Neuronal stem cell (in vitro differentiated cells): ENCODE measurements around the gene BICD1.

Experiments used
- DNase-seq: peaks from one replicate; pipeline ENCODE4 v3.0.0-alpha.2; 2013; ENCODE audit warnings: low spot score
- H2AFZ ChIP-seq: one replicate; pipeline ENCODE4 v1.6.1; 2013; ENCODE audit warnings: mild to moderate bottlenecking, low read length, inconsistent platforms
- H2AK5ac ChIP-seq: 2 replicates; pipeline ENCODE4 v1.6.1; 2013; ENCODE audit warnings: low read depth, mild to moderate bottlenecking, inconsistent platforms, low read length, moderate library complexity, mixed read lengths
- H2BK120ac ChIP-seq: 2 replicates; pipeline ENCODE4 v1.6.1; 2013; ENCODE audit warnings: low read depth, mild to moderate bottlenecking, inconsistent platforms, low read length, moderate library complexity, mixed read lengths
- H2BK12ac ChIP-seq: one replicate; pipeline ENCODE4 v1.6.1; 2013; ENCODE audit warnings: low read length, inconsistent platforms
- H2BK15ac ChIP-seq: 2 replicates; pipeline ENCODE4 v1.6.1; 2013; ENCODE audit warnings: mild to moderate bottlenecking, low read length, inconsistent platforms, mixed read lengths
- H2BK5ac ChIP-seq: one replicate; pipeline ENCODE4 v1.6.1; 2013; ENCODE audit warnings: inconsistent platforms, mild to moderate bottlenecking, low read length, moderate library complexity
- H3K14ac ChIP-seq: one replicate; pipeline ENCODE4 v1.6.1; 2013; ENCODE audit warnings: low read length, inconsistent platforms
- H3K18ac ChIP-seq: 2 replicates; pipeline ENCODE4 v1.6.1; 2013; ENCODE audit warnings: low read length, inconsistent platforms
- H3K23ac ChIP-seq: 2 replicates; pipeline ENCODE4 v1.6.1; 2013; ENCODE audit warnings: low read depth, mild to moderate bottlenecking, mixed read lengths, low read length, inconsistent platforms; ENCODE audit not compliant: poor library complexity
- H3K27ac ChIP-seq: replicated peaks from 3 replicates; pipeline ENCODE4 v1.5.1; 2013; ENCODE audit warnings: low read length, inconsistent platforms
- H3K27me3 ChIP-seq, 3 experiments: 2 replicates each; pipeline ENCODE4 v1.6.1; 2013; ENCODE audit warnings: low read length in 3 of 3, mild to moderate bottlenecking in 2 of 3, inconsistent platforms in 1 of 3, low read depth in 1 of 3, mixed read lengths in 1 of 3, moderate library complexity in 1 of 3; ENCODE audit not compliant: control insufficient read depth in 3 of 3, insufficient read depth in 3 of 3
- H3K36me3 ChIP-seq, 2 donors: replicated peaks in 1 of 2; 2 replicates each; pipeline ENCODE4 v1.6.1; 2013; ENCODE audit warnings: low read length in 2 of 2; ENCODE audit not compliant: control insufficient read depth in 2 of 2, insufficient read depth in 2 of 2
- H3K4ac ChIP-seq: 2 replicates; pipeline ENCODE4 v1.6.1; 2013; ENCODE audit warnings: inconsistent platforms, mild to moderate bottlenecking, low read length, moderate library complexity
- H3K4me1 ChIP-seq, 2 donors: 1 replicate in 1 of 2; 2 replicates in 1 of 2; pipeline ENCODE4 v1.6.1; 2013; ENCODE audit warnings: low read length in 2 of 2, low read depth in 1 of 2; ENCODE audit not compliant: control insufficient read depth in 2 of 2, insufficient read depth in 1 of 2
- H3K4me2 ChIP-seq: one replicate; pipeline ENCODE4 v1.6.1; 2013; ENCODE audit warnings: mild to moderate bottlenecking, low read length, inconsistent platforms; ENCODE audit not compliant: insufficient read depth, poor library complexity, severe bottlenecking
- H3K4me3 ChIP-seq, 2 donors: 2 replicates each; pipeline ENCODE4 v1.5.1; 2013; ENCODE audit warnings: low read length in 2 of 2, mild to moderate bottlenecking in 2 of 2, inconsistent platforms in 1 of 2, moderate library complexity in 1 of 2
- H3K79me1 ChIP-seq: one replicate; pipeline ENCODE4 v1.6.1; 2013; ENCODE audit warnings: low read depth, mild to moderate bottlenecking, inconsistent platforms, low read length, moderate library complexity
- H3K9ac ChIP-seq: one replicate; pipeline ENCODE4 v1.6.1; 2013; ENCODE audit warnings: mild to moderate bottlenecking, low read depth, low read length, inconsistent platforms; ENCODE audit not compliant: poor library complexity
- H3K9me3 ChIP-seq, 2 donors: replicated peaks in 1 of 2; 2 replicates each; pipeline versions ENCODE3 to v1.6.1; 2013; ENCODE audit warnings: low read length in 2 of 2, mild to moderate bottlenecking in 2 of 2, inconsistent platforms in 1 of 2, low read depth in 1 of 2, mixed read lengths in 1 of 2, moderate library complexity in 1 of 2; ENCODE audit not compliant: control insufficient read depth in 2 of 2, insufficient read depth in 1 of 2
- H4K8ac ChIP-seq: one replicate; pipeline ENCODE4 v1.6.1; 2013; ENCODE audit warnings: low read depth, mild to moderate bottlenecking, inconsistent platforms, low read length, moderate library complexity
- H4K91ac ChIP-seq: one replicate; pipeline ENCODE4 v1.6.1; 2013; ENCODE audit warnings: low read length, low read depth, mild to moderate bottlenecking, inconsistent platforms; ENCODE audit not compliant: poor library complexity
- WGBS, 2 donors: extraction: QIAGEN DNeasy Blood & Tissue Kit; methylation state at CpG; one replicate each; pipeline ENCODE4 v1.1.7; 2013; ENCODE audit warnings: missing lambda C conversion rate in 2 of 2, mixed read lengths in 1 of 2; ENCODE audit not compliant: insufficient read length in 2 of 2, insufficient replicate concordance in 1 of 2; ENCODE audit errors: extremely low coverage in 2 of 2; 5-methylcytosine and 5-hydroxymethylcytosine counted together

Gene BICD1

GRCh38 chr12:32322354-32322753 is 215.7 kb downstream of the BICD1 start:
- WGBS, 2 donors = no CpG with 5 or more reads among the region's 7 CpGs
- Histone ChIP-seq H2BK12ac (no peak overlapping the region), H4K8ac (no peak overlapping the region), H3K14ac (no peak overlapping the region), H3K36me3 (peaks cover under 1 to 1% of the 10 kb centered on the region in 2 donors), H3K23ac (no peak overlapping the region), H2BK15ac (no peak overlapping the region), H3K9me3 (no peaks in the 10 kb centered on the region), H3K4ac (no peak overlapping the region), H2AFZ (no peak overlapping the region), H4K91ac (no peak overlapping the region), H3K9ac (no peak overlapping the region), H3K4me2 (no peak overlapping the region), H3K27me3 (no peaks in the 10 kb centered on the region), H2BK120ac (no peak overlapping the region), H3K79me1 (no peaks in the 10 kb centered on the region), H3K4me3 (no peak overlapping the region), H3K18ac (no peak overlapping the region), H3K4me1 (peaks cover 0 to 2% of the 10 kb centered on the region in 2 donors), H2BK5ac (no peak overlapping the region), H2AK5ac (no peak overlapping the region), H3K27ac (no peak overlapping the region)
- no peak for DNase-seq

GRCh38 chr12:32331133-32331532 is 224.5 kb downstream of the BICD1 start:
- peaks cover 0 to 5% of the 10 kb centered on the region in 2 donors for H3K4me1 ChIP-seq
- no peak overlapping the region for H3K23ac ChIP-seq
- H3K4me3 ChIP-seq = no peak overlapping the region
- H2AFZ ChIP-seq = no peak overlapping the region
- no peak overlapping the region for H3K18ac ChIP-seq
- no peak overlapping the region for H4K8ac ChIP-seq
- DNase-seq = no peak
- H2AK5ac ChIP-seq = no peak overlapping the region
- no peak overlapping the region for H3K14ac ChIP-seq
- H3K9me3 ChIP-seq = no peaks in the 10 kb centered on the region
- no peaks in the 10 kb centered on the region for H3K79me1 ChIP-seq
- H3K4ac ChIP-seq = no peak overlapping the region
- no peak overlapping the region for H2BK15ac ChIP-seq
- H2BK12ac ChIP-seq = no peak overlapping the region
- no peak overlapping the region for H3K27ac ChIP-seq
- no peak overlapping the region for H4K91ac ChIP-seq
- no CpG with 5 or more reads among the region's 2 CpGs for WGBS, 2 donors
- H2BK5ac ChIP-seq = no peak overlapping the region
- H3K4me2 ChIP-seq = no peak overlapping the region
- H3K27me3 ChIP-seq = no peaks in the 10 kb centered on the region
- H2BK120ac ChIP-seq = no peak overlapping the region
- peaks cover 2 to 21% of the 10 kb centered on the region in 2 donors for H3K36me3 ChIP-seq
- H3K9ac ChIP-seq = no peak overlapping the region

- DNase-seq = no peak
Measured at GRCh38 chr12:32332446-32332845, 225.8 kb downstream of the BICD1 start.

DNA sequence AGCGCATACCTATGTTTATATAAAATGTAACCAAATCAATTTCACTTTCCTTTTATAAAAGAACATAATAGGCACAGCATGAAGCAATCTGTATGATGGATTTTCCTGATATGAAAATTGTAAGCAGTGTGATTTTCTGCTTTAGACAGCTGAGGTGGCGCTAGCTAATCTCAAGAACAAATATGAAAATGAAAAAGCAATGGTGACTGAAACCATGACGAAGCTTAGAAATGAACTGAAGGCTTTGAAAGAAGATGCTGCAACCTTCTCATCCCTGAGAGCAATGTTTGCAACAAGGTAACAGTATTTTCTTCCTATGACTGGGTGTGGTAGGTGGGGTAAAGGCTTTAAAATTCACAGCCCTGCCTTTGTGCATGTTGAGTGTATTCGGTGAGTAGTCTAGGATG is 227.7 kb downstream of the BICD1 start:
- no peak overlapping the region for H4K8ac ChIP-seq
- H3K9ac ChIP-seq = no peak overlapping the region
- H2BK5ac ChIP-seq = no peak overlapping the region
- no peak overlapping the region for H3K4ac ChIP-seq
- no peak overlapping the region for H3K14ac ChIP-seq
- no peaks in the 10 kb centered on the region for H3K79me1 ChIP-seq
- no CpG with 5 or more reads among the region's 4 CpGs for WGBS, 2 donors
- no peak for DNase-seq
- H3K36me3 ChIP-seq = peaks cover 7 to 26% of the 10 kb centered on the region in 2 donors
- H3K23ac ChIP-seq = no peak overlapping the region
- no peak overlapping the region for H2AK5ac ChIP-seq
- peaks cover 0 to 5% of the 10 kb centered on the region in 2 donors for H3K4me1 ChIP-seq
- no peak overlapping the region for H2BK15ac ChIP-seq
- no peak overlapping the region for H3K27ac ChIP-seq
- no peak overlapping the region for H2BK120ac ChIP-seq
- no peak overlapping the region for H4K91ac ChIP-seq
- no peaks in the 10 kb centered on the region for H3K27me3 ChIP-seq
- H3K18ac ChIP-seq = no peak overlapping the region
- H2BK12ac ChIP-seq = no peak overlapping the region
- no peak overlapping the region for H3K4me2 ChIP-seq
- no peak overlapping the region for H2AFZ ChIP-seq
- H3K4me3 ChIP-seq = no peak overlapping the region
- H3K9me3 ChIP-seq = no peaks in the 10 kb centered on the region

More at GRCh38 chr12:32332446-32332845, 225.8 kb downstream of the BICD1 start:
- H3K27ac ChIP-seq = no peak overlapping the region
- H3K4me1 ChIP-seq = peaks cover 0 to 5% of the 10 kb centered on the region in 2 donors
- no peaks in the 10 kb centered on the region for H3K27me3 ChIP-seq
- no peak overlapping the region for H4K91ac ChIP-seq
- no peak overlapping the region for H2BK120ac ChIP-seq
- H3K14ac ChIP-seq = no peak overlapping the region
- no peak overlapping the region for H3K9ac ChIP-seq
- H3K9me3 ChIP-seq = no peaks in the 10 kb centered on the region
- WGBS, 2 donors = no CpG with 5 or more reads among the region's 3 CpGs
- no peak overlapping the region for H2BK12ac ChIP-seq
- no peaks in the 10 kb centered on the region for H3K79me1 ChIP-seq
- no peak overlapping the region for H4K8ac ChIP-seq
- H2BK5ac ChIP-seq = no peak overlapping the region
- H3K4me2 ChIP-seq = no peak overlapping the region
- no peak overlapping the region for H3K4me3 ChIP-seq
- peaks cover 4 to 27% of the 10 kb centered on the region in 2 donors for H3K36me3 ChIP-seq
- no peak overlapping the region for H3K4ac ChIP-seq
- H2BK15ac ChIP-seq = no peak overlapping the region
- no peak overlapping the region for H3K18ac ChIP-seq
- no peak overlapping the region for H3K23ac ChIP-seq
- no peak overlapping the region for H2AFZ ChIP-seq
- H2AK5ac ChIP-seq = no peak overlapping the region
